OCI-LY7 (cell line): ENCODE data around the gene SNX20. TPM values are rescaled to one million over a fixed set of nuclear protein-coding genes. Genes with fewer than 3 reads are reported as not detected.

Experiments used
- BruUV-seq: library from RNA; stranded (reverse); fragments of 400-500 nt; replicated peaks from 2 replicates; lab custom pipeline; 2021; lab: Mats Ljungman, UMichigan
- CTCF ChIA-PET: fragments of 300-600 bp; sonication (Branson Sonifier 250); formaldehyde crosslinking; loops from one replicate; lab custom pipeline; 2022; ENCODE audit warnings: antibody characterized with exemption; ENCODE audit not compliant: unreplicated experiment; lab: Charles Lee
- POLR2A ChIA-PET: fragments of 300-600 bp; sonication (Branson Sonifier 250); formaldehyde crosslinking; loops from one replicate; lab custom pipeline; 2022; ENCODE audit warnings: antibody characterized with exemption; lab: Charles Lee
- DNase-seq: peaks from one replicate; pipeline ENCODE4 v3.0.0-alpha.2; 2015; ENCODE audit warnings: low spot score
- H2AFZ ChIP-seq: fragments of 200-600 bp; sonication (generic), shearing (Covaris generic); 2 replicates; pipeline ENCODE4 v1.6.1; 2014; ENCODE audit warnings: mild to moderate bottlenecking, antibody characterized with exemption, low read length, moderate library complexity
- H3K27ac ChIP-seq: fragments of 200-600 bp; sonication (generic); 2 replicates; pipeline ENCODE4 v1.5.1; 2014; ENCODE audit warnings: mixed run types, low read depth, mild to moderate bottlenecking, moderate library complexity, low read length, inconsistent platforms; ENCODE audit not compliant: poor library complexity, severe bottlenecking
- H3K36me3 ChIP-seq: fragments of 200-600 bp; sonication (generic); 2 replicates; pipeline ENCODE4 v1.6.1; 2014; ENCODE audit warnings: mild to moderate bottlenecking, antibody characterized with exemption, low read length, moderate library complexity, mixed read lengths; ENCODE audit not compliant: insufficient read depth
- H3K4me1 ChIP-seq: fragments of 200-600 bp; sonication (generic); 2 replicates; pipeline ENCODE4 v1.5.1; 2014; ENCODE audit warnings: mild to moderate bottlenecking, low read length; ENCODE audit not compliant: insufficient read depth, poor library complexity, severe bottlenecking
- H3K4me2 ChIP-seq: fragments of 200-600 bp; sonication (generic); 2 replicates; pipeline ENCODE4 v1.6.1; 2014; ENCODE audit warnings: mild to moderate bottlenecking, low read length
- H3K4me3 ChIP-seq: fragments of 200-600 bp; sonication (generic); 2 replicates; pipeline ENCODE4 v1.5.1; 2014; ENCODE audit warnings: mild to moderate bottlenecking, low read depth, low read length; ENCODE audit not compliant: poor library complexity, severe bottlenecking
- H3K79me2 ChIP-seq: fragments of 200-600 bp; sonication (generic); 2 replicates; pipeline ENCODE4 v1.6.1; 2016; ENCODE audit warnings: low read depth, mild to moderate bottlenecking, low read length, moderate library complexity, mixed read lengths; ENCODE audit not compliant: insufficient read depth
- H3K9me2 ChIP-seq: fragments of 200-600 bp; sonication (generic); 2 replicates; pipeline ENCODE4 v1.6.1; 2016; ENCODE audit warnings: mild to moderate bottlenecking, low read length, mixed read lengths; ENCODE audit not compliant: insufficient read depth
- H3K9me3 ChIP-seq: fragments of 200-600 bp; sonication (generic); 2 replicates; pipeline ENCODE4 v1.6.1; 2014; ENCODE audit warnings: mild to moderate bottlenecking, mixed run types, low read length, mixed read lengths
- H4K20me1 ChIP-seq: fragments of 200-600 bp; sonication (generic); 2 replicates; pipeline ENCODE4 v1.6.1; 2014; ENCODE audit warnings: mild to moderate bottlenecking, antibody characterized with exemption, low read length, moderate library complexity, mixed read lengths; ENCODE audit not compliant: insufficient read depth
- EZH2phosphoT487 ChIP-seq: fragments of 200-600 bp; sonication (generic); IDR thresholded peaks from 2 replicates; pipeline ENCODE4 v1.6.1; 2018; ENCODE audit warnings: low read depth, borderline replicate concordance, mild to moderate bottlenecking, mixed run types, antibody characterized with exemption, low read length, moderate library complexity, mixed read lengths
- intact Hi-C: fragments of 100-400 bp; cut with micrococcal nuclease; formaldehyde crosslinking; loops from one replicate; pipeline ENCODE4 v1.10.0; 2022; ENCODE audit not compliant: unreplicated experiment
- total RNA-seq, 2 experiments: library from RNA; depleted of rRNA in 1 of 2; stranded (reverse); fragments of >200 nt in 1 of 2; shearing (Covaris generic) in 1 of 2; gene quantifications; 2 replicates each; pipeline ENCODE4 v1.2.3, GENCODE V29; 2014 to 2022
- TF ChIP-seq, protein P1 (sequence below): fragments of 200-600 bp; sonication (generic); conservative IDR thresholded peaks from 2 replicates; pipeline ENCODE4 v1.5.1; 2014; ENCODE audit warnings: mild to moderate bottlenecking, antibody characterized with exemption, low read length, moderate library complexity, mixed read lengths

The SNX20 gene
- total RNA-seq, 2 experiments from 2014 or later: 1.3 to 5.8 TPM

DNA sequence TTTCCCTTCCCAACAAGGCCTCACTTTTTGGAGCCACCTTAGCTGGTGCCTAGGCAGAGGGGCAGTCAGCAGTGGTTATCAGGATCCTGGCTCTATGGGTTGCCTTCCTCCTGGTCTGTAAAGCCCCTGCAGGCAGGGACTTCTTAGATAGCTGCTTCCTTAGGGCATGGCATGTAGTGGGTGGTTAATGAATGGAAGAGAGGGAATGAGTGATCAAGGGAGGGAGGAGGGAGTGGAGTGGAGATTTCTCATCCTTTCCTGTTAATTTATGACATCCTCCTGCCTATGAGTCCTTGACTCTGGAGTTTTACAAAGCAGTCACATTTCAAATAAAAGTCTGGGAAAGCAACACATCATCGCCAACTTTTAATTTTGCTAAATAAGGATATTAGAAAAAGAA lies 40.7 kb downstream of the SNX20 start:
- no peak overlapping the region for H2AFZ ChIP-seq
- no peaks in the 10 kb centered on the region for H3K4me1 ChIP-seq
- intact Hi-C loops: no loop called here
- H3K9me3 ChIP-seq: no peaks in the 10 kb centered on the region
- POLR2A ChIA-PET: interaction anchor here (0.6 to 0.7 kb wide), 2 partner anchors 82 to 1774 kb away, joined by 3 read pairs; no protein-coding TSS in a partner anchor
- TF ChIP-seq EZH2phosphoT487: no peak
- TF ChIP-seq, protein P1, sequence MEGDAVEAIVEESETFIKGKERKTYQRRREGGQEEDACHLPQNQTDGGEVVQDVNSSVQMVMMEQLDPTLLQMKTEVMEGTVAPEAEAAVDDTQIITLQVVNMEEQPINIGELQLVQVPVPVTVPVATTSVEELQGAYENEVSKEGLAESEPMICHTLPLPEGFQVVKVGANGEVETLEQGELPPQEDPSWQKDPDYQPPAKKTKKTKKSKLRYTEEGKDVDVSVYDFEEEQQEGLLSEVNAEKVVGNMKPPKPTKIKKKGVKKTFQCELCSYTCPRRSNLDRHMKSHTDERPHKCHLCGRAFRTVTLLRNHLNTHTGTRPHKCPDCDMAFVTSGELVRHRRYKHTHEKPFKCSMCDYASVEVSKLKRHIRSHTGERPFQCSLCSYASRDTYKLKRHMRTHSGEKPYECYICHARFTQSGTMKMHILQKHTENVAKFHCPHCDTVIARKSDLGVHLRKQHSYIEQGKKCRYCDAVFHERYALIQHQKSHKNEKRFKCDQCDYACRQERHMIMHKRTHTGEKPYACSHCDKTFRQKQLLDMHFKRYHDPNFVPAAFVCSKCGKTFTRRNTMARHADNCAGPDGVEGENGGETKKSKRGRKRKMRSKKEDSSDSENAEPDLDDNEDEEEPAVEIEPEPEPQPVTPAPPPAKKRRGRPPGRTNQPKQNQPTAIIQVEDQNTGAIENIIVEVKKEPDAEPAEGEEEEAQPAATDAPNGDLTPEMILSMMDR: no peak
- H3K27ac ChIP-seq: no peak overlapping the region
- CTCF ChIA-PET: no interaction called here
- H3K4me3 ChIP-seq: no peak overlapping the region
- no peaks in the 10 kb centered on the region for H3K36me3 ChIP-seq
- H3K9me2 ChIP-seq: no peaks in the 10 kb centered on the region
- DNase-seq: no peak
- H3K79me2 ChIP-seq: no peaks in the 10 kb centered on the region
- H3K4me2 ChIP-seq: no peak overlapping the region
- no peaks in the 10 kb centered on the region for H4K20me1 ChIP-seq
- no TSS peak for BruUV-seq

DNA sequence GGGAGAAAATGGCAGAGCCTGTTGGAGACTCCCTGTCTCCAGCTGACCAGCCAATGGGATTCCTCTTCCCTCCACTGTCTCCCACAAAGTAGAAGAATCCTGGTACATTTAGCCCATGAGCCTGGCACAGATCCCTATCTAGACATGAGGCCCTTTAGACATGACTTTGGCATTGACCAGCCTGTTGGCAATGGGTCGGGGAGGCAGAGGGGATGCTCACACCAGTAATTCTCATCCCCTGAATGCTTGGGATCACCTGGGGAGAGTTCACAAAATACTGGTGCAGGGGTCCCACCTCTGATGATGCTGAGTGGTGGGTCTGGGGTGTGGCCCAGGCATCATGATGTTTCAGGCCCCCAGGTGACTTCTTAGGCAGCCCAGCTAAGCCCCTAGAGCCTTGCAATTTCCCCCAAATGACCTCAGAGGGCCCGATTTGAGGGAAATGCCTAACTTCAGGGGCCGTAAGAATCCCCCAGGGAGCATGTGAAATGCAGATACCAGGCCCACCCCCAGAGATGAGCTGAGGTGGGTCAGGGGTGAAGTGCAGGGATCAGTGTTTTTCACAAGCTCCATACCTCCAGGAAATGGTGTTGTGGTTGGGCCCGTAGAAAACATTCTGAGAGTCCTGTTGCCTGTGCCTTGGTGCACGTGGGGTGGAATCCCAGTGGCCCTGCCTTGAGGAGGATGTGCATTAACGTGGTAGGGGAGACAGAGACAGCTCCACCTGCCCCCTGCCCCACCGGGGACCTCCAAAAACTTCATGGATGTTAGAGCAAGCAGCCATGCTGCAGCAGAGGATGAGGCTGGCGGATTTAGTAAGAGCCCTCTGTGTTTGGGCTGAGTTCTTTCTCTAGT lies 42.1 kb downstream of the SNX20 start:
- CTCF ChIA-PET: no interaction called here
- intact Hi-C loops: no loop called here

More for the DNA sequence above, 42.1 kb downstream of the SNX20 start:
- BruUV-seq: no TSS peak
- H3K9me3 ChIP-seq: no peaks in the 10 kb centered on the region
- H3K36me3 ChIP-seq: no peaks in the 10 kb centered on the region
- POLR2A ChIA-PET: no interaction called here
- TF ChIP-seq EZH2phosphoT487: no peak
- TF ChIP-seq, protein P1: no peak
- no peak overlapping the region for H3K4me3 ChIP-seq
- H3K4me1 ChIP-seq: no peaks in the 10 kb centered on the region
- DNase-seq: no peak
- H4K20me1 ChIP-seq: no peaks in the 10 kb centered on the region
- H3K27ac ChIP-seq: no peak overlapping the region
- no peaks in the 10 kb centered on the region for H3K79me2 ChIP-seq
- H2AFZ ChIP-seq: no peak overlapping the region
- H3K4me2 ChIP-seq: no peak overlapping the region
- no peaks in the 10 kb centered on the region for H3K9me2 ChIP-seq
